ENCODE data around the gene UBAC2.

The UBAC2 gene

DNA sequence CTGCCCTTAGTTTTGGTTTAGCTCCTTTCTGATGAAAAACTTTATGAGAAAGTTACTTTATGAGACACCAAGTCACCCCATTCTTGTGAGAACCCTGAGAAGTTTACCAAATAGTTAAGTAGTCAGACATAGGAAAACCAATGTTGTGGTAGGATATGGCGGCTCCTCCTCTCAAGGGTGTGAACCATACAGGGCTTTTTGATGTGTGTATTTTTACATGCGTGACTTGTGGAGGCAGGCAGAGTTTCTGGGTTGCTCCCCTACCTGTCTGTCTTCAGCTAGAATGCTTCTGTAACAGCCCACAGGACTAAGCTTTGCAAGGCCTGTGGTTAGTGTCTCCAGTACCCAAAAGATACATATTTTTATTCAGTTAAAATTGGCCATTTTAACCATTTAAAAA is 18.3 kb downstream of the UBAC2 start:
- Histone ChIP-seq H3K9ac (no peak overlapping the region), H3K4me1 (ENCODE audit: low read depth, poor library complexity, severe bottlenecking) (no peaks in the 10 kb centered on the region), H3K27ac (no peak overlapping the region), H4K20me1 (ENCODE audit: insufficient read depth) (no peaks in the 10 kb centered on the region), H3K36me3 (ENCODE audit: insufficient read depth) (no peaks in the 10 kb centered on the region), H3K4me3 (IDR thresholded peaks at IDR 0.05; ENCODE audit: insufficient read depth, low read depth, low read length) (no peak overlapping the region), H3K79me2 (ENCODE audit: insufficient read depth, low read depth) (no peaks in the 10 kb centered on the region), H2AFZ (ENCODE audit: low read depth) (no peak overlapping the region), H3K4me2 (no peak overlapping the region), H3K27me3 (ENCODE audit: insufficient read depth, low read depth) (no peaks in the 10 kb centered on the region)
- TF ChIP-seq, protein P1, sequence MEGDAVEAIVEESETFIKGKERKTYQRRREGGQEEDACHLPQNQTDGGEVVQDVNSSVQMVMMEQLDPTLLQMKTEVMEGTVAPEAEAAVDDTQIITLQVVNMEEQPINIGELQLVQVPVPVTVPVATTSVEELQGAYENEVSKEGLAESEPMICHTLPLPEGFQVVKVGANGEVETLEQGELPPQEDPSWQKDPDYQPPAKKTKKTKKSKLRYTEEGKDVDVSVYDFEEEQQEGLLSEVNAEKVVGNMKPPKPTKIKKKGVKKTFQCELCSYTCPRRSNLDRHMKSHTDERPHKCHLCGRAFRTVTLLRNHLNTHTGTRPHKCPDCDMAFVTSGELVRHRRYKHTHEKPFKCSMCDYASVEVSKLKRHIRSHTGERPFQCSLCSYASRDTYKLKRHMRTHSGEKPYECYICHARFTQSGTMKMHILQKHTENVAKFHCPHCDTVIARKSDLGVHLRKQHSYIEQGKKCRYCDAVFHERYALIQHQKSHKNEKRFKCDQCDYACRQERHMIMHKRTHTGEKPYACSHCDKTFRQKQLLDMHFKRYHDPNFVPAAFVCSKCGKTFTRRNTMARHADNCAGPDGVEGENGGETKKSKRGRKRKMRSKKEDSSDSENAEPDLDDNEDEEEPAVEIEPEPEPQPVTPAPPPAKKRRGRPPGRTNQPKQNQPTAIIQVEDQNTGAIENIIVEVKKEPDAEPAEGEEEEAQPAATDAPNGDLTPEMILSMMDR (conservative IDR thresholded peaks at IDR 0.05; ENCODE audit: low read depth, low read length): no peak

DNA sequence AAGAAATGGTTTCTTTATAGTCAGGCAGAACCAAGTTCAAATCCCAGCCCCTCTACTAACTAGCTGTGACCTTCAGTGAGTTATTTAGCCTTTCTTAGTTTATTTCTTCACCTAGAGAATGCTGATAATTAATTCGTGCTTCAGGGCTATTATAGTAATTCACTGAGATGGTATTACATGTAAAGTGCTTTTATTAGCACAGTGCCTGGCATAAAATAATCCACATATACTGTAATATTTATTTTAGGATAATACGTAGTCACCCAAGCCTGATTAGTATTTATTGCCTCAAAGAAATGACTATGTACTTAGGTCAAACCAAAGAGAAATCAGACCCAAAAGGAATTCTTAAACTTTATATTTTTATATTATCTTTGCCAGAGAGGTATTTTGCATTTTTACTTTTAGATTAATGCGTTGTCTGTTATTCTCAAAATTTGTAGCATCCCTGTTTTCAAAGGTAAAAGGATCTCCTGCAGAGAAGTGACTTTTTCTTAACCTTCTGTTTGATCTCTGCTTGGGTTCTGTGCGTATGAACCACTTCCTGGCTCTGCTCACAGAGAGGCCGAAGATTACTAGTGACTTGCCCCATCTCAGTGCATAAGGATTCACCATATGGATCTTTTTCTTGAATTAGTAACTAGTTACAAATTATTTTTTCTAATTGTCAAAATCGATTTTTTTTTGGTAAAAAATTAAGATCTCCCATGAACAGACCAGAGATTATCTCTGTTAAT is 19.7 kb downstream of the UBAC2 start:
- Histone ChIP-seq H3K27ac (no peak overlapping the region), H3K4me1 (ENCODE audit: low read depth, poor library complexity, severe bottlenecking) (peaks cover 3% of the 10 kb centered on the region), H3K36me3 (ENCODE audit: insufficient read depth) (no peaks in the 10 kb centered on the region), H3K79me2 (ENCODE audit: insufficient read depth, low read depth) (no peaks in the 10 kb centered on the region), H3K4me3 (IDR thresholded peaks at IDR 0.05; ENCODE audit: insufficient read depth, low read depth, low read length) (no peak overlapping the region), H2AFZ (ENCODE audit: low read depth) (no peak overlapping the region), H3K4me2 (no peak overlapping the region), H4K20me1 (ENCODE audit: insufficient read depth) (no peaks in the 10 kb centered on the region), H3K9ac (no peak overlapping the region), H3K27me3 (ENCODE audit: insufficient read depth, low read depth) (no peaks in the 10 kb centered on the region)
- TF ChIP-seq, protein P1 (conservative IDR thresholded peaks at IDR 0.05; ENCODE audit: low read depth, low read length): no peak

DNA sequence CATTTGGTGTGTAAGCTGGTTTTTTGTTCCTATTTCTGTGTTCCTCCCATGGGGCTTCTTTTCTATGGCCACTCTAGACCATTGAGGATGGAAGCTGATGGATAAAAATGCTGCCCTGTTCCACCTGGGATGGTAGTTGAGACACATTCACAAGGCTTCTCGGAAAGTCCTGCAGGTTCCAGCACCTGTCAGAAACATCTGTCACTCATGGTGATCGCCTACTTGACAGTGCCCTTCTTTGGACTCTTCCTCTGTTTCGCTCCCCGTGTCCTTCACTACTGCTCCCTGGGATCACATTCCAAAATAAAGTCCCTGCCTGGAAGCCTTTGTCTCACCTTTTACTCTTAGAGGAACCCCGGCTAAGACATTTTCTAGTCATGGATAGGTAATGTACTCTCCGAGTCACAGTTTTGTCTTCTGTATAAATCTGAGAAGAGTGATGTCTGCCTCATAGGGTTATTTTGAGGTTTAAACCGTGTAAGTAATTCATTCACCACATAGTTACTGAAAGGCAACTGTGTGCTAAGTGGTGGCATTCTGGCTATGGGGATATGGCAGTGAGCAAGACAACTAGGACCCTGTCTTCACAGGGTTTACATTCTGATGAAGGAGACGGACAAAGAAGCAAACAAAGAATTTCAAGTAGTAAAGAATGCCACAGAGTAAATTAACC is 21.0 kb downstream of the UBAC2 start:
- Histone ChIP-seq H3K9ac (no peak overlapping the region), H2AFZ (ENCODE audit: low read depth) (no peak overlapping the region), H3K4me1 (ENCODE audit: low read depth, poor library complexity, severe bottlenecking) (peaks cover 3% of the 10 kb centered on the region), H3K4me2 (no peak overlapping the region), H4K20me1 (ENCODE audit: insufficient read depth) (no peaks in the 10 kb centered on the region), H3K4me3 (IDR thresholded peaks at IDR 0.05; ENCODE audit: insufficient read depth, low read depth, low read length) (no peak overlapping the region), H3K27ac (no peak overlapping the region), H3K27me3 (ENCODE audit: insufficient read depth, low read depth) (no peaks in the 10 kb centered on the region), H3K79me2 (ENCODE audit: insufficient read depth, low read depth) (no peaks in the 10 kb centered on the region), H3K36me3 (ENCODE audit: insufficient read depth) (no peaks in the 10 kb centered on the region)
- TF ChIP-seq, protein P1 (conservative IDR thresholded peaks at IDR 0.05; ENCODE audit: low read depth, low read length): no peak

DNA sequence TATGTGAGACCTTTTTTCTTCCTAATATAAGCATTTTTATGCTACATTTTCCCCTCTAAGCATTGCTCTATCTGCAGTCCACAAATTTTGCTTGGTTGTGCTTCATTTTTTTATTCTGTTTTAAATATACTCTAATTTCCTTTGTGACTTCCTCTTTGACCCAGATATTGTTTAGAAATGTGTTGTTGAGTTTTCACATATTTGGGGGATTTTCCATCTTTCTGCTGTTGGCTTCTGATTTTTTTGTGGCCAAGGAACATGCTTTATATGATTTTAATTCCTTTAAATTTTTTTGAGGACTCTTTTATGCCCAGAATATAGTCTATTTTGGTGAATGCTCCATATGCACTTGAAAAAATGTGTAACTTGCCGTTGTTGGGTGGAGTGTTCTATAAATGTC is 22.9 kb downstream of the UBAC2 start:
- H3K9ac ChIP-seq: no peak overlapping the region
- H3K4me3 ChIP-seq (IDR thresholded peaks at IDR 0.05; ENCODE audit: insufficient read depth, low read depth, low read length): no peak overlapping the region
- TF ChIP-seq, protein P1 (conservative IDR thresholded peaks at IDR 0.05; ENCODE audit: low read depth, low read length): no peak
- no peak overlapping the region for H3K27ac ChIP-seq
- no peaks in the 10 kb centered on the region for H3K27me3 ChIP-seq (ENCODE audit: insufficient read depth, low read depth)
- no peak overlapping the region for H2AFZ ChIP-seq (ENCODE audit: low read depth)
- H4K20me1 ChIP-seq (ENCODE audit: insufficient read depth): no peaks in the 10 kb centered on the region
- no peaks in the 10 kb centered on the region for H3K36me3 ChIP-seq (ENCODE audit: insufficient read depth)
- H3K4me2 ChIP-seq: no peak overlapping the region
- peaks cover 6% of the 10 kb centered on the region for H3K4me1 ChIP-seq (ENCODE audit: low read depth, poor library complexity, severe bottlenecking)
- no peaks in the 10 kb centered on the region for H3K79me2 ChIP-seq (ENCODE audit: insufficient read depth, low read depth)
